Fibroblast of villous mesenchyme (primary cell): ENCODE measurements around the gene LRP6. TPM values are rescaled to one million over a fixed set of nuclear protein-coding genes. Genes with fewer than 3 reads are reported as not detected.

Source experiments
- DNase-seq: peaks from one replicate; pipeline ENCODE4 v3.0.0-alpha.2; 2010; ENCODE audit warnings: low read depth
- H3K4me3 ChIP-seq: 2 replicates; pipeline ENCODE4 v1.5.1; 2011; ENCODE audit warnings: low read depth, mild to moderate bottlenecking, low read length
- CTCF ChIP-seq: IDR thresholded peaks from 2 replicates; pipeline ENCODE4 v1.5.1; 2012; ENCODE audit warnings: low read depth, mild to moderate bottlenecking, low read length; ENCODE audit not compliant: insufficient read depth
- total RNA-seq: library from RNA; depleted of rRNA; stranded (reverse); fragments of >200 nt; gene quantifications from 2 replicates; pipeline ENCODE4 v1.2.3, GENCODE V29; 2012

LRP6 gene
- total RNA-seq, 1 donor: 50.1 TPM

GRCh38 chr12:12095021-12095420 lies 171.8 kb downstream of the LRP6 start:
- no peak overlapping the region for H3K4me3 ChIP-seq
- DNase-seq: peak; percentile 91
- TF ChIP-seq CTCF: no peak

- no peak for DNase-seq
- TF ChIP-seq CTCF: no peak
- no peak overlapping the region for H3K4me3 ChIP-seq
Measured at GRCh38 chr12:12094481-12094880, 172.4 kb downstream of the LRP6 start.

GRCh38 chr12:12091977-12092663 lies 174.7 kb downstream of the LRP6 start:
- no peak for TF ChIP-seq CTCF
- no peak overlapping the region for H3K4me3 ChIP-seq
- DNase-seq: no peak

- no peak overlapping the region for H3K4me3 ChIP-seq
- no peak for TF ChIP-seq CTCF
- no peak for DNase-seq
Measured at GRCh38 chr12:12091071-12091470, 175.8 kb downstream of the LRP6 start.

- DNase-seq: no peak
- no peak overlapping the region for H3K4me3 ChIP-seq
- no peak for TF ChIP-seq CTCF
Measured at GRCh38 chr12:12088761-12089160, 178.1 kb downstream of the LRP6 start.

GRCh38 chr12:12088147-12088546 lies 178.7 kb downstream of the LRP6 start:
- DNase-seq: no peak
- no peak for TF ChIP-seq CTCF
- H3K4me3 ChIP-seq: no peak overlapping the region

GRCh38 chr12:12087693-12088034 lies 179.2 kb downstream of the LRP6 start:
- no peak for DNase-seq
- TF ChIP-seq CTCF: no peak

More at GRCh38 chr12:12087693-12088034, 179.2 kb downstream of the LRP6 start:
- H3K4me3 ChIP-seq: no peak overlapping the region
